ENCODE measurements around the gene CEBPZ.

DNA sequence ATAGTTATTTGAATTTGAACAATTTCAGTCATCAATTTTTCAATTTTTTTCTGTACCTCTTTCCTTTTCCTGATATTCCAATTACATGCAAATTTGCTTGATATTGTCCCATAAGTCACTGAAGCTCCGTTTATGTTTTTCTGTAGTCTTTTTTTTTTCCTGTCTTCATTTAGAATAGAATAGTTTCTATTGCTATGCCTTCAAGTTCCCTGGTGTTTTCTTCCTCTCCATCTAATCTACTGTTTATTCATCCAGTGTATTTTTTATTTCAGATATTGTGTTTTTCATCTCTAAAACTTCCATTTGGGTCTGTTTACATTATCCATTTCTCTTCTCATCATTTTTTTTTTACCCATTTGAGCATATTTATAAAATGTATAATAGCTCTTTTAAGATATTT lies 66.6 kb downstream of the CEBPZ start:
- TF ChIP-seq, protein P1, sequence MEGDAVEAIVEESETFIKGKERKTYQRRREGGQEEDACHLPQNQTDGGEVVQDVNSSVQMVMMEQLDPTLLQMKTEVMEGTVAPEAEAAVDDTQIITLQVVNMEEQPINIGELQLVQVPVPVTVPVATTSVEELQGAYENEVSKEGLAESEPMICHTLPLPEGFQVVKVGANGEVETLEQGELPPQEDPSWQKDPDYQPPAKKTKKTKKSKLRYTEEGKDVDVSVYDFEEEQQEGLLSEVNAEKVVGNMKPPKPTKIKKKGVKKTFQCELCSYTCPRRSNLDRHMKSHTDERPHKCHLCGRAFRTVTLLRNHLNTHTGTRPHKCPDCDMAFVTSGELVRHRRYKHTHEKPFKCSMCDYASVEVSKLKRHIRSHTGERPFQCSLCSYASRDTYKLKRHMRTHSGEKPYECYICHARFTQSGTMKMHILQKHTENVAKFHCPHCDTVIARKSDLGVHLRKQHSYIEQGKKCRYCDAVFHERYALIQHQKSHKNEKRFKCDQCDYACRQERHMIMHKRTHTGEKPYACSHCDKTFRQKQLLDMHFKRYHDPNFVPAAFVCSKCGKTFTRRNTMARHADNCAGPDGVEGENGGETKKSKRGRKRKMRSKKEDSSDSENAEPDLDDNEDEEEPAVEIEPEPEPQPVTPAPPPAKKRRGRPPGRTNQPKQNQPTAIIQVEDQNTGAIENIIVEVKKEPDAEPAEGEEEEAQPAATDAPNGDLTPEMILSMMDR (IDR thresholded peaks at IDR 0.05), result no peak
- TF ChIP-seq POLR2A (IDR thresholded peaks at IDR 0.05) (no peak), POLR2AphosphoS5 (IDR thresholded peaks at IDR 0.05) (no peak), EP300 (IDR thresholded peaks at IDR 0.05) (no peak)

All from sigmoid colon (tissue), 4 donors.